Gastroesophageal sphincter (tissue), 3 donors: Measurements from ENCODE around the gene LTBP2.

ENCODE experiments used
- CTCF ChIP-seq, 4 experiments: fragments of 200-600 bp in 2 of 4; fragments of 450-650 bp in 2 of 4; sonication (generic) in 1 of 4; IDR thresholded peaks; one replicate each; pipeline ENCODE4 v1.5.1; 2017 to 2019; ENCODE audit warnings: antibody characterized with exemption in 4 of 4, mild to moderate bottlenecking in 2 of 4, moderate library complexity in 2 of 4
- POLR2A ChIP-seq, 2 donors: fragments of 450-650 bp; IDR thresholded peaks; one replicate each; pipeline ENCODE4 v1.6.1; 2017; ENCODE audit warnings: antibody characterized with exemption in 2 of 2, mild to moderate bottlenecking in 2 of 2, moderate library complexity in 1 of 2

GRCh38 chr14:74563586-74564159, 48.4 kb downstream of the LTBP2 start:
- TF ChIP-seq CTCF (IDR thresholded peaks at IDR 0.05) (no peak), POLR2A (IDR thresholded peaks at IDR 0.05) (no peak)
